Measurements from ENCODE around the gene TSPAN32.

DNA sequence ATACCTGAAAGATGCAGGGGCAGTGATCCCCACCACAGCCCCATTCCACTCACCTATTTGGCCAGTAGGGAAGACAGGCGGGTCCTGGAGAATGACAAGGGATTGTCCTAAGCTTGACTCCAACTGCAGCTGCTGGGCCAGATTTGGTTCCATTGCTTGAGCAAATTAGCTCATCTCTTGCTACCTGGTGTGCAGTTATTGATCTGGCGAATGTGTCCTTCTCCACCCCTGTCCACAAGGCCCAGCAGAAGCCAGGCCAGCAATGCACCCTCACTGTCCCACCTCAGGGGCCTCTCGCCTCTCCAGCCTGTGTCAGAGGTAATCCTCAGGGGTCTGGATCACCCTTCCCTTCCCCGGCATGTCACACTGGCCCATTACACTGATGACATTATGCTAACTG, 23.3 kb downstream of the TSPAN32 start:
- TF ChIP-seq, protein P1, sequence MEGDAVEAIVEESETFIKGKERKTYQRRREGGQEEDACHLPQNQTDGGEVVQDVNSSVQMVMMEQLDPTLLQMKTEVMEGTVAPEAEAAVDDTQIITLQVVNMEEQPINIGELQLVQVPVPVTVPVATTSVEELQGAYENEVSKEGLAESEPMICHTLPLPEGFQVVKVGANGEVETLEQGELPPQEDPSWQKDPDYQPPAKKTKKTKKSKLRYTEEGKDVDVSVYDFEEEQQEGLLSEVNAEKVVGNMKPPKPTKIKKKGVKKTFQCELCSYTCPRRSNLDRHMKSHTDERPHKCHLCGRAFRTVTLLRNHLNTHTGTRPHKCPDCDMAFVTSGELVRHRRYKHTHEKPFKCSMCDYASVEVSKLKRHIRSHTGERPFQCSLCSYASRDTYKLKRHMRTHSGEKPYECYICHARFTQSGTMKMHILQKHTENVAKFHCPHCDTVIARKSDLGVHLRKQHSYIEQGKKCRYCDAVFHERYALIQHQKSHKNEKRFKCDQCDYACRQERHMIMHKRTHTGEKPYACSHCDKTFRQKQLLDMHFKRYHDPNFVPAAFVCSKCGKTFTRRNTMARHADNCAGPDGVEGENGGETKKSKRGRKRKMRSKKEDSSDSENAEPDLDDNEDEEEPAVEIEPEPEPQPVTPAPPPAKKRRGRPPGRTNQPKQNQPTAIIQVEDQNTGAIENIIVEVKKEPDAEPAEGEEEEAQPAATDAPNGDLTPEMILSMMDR (IDR thresholded peaks at IDR 0.05 in 4 of 5, conservative IDR thresholded peaks at IDR 0.05 in 1 of 5) = no peak
- TF ChIP-seq POLR2A (IDR thresholded peaks at IDR 0.05) = no peak
